ENCODE data around the gene ADSL. TPM values are rescaled to one million over a fixed set of nuclear protein-coding genes. Genes with fewer than 3 reads are reported as not detected.

Gene ADSL
- total RNA-seq, 1 experiment from 2014 or later = 93.8 TPM

GRCh38 chr22:40363059-40363458 is 16.8 kb downstream of the ADSL start:
- H3F3A ChIP-seq (ENCODE audit: low read length, unreplicated experiment) = no peaks in the 10 kb centered on the region
- no peak overlapping the region for H3K4me3 ChIP-seq (ENCODE audit: low read length)
- CTCF ChIA-PET = no interaction called here
- H3K79me2 ChIP-seq (ENCODE audit: low read length) = no peaks in the 10 kb centered on the region
- POLR2A ChIA-PET (ENCODE audit: unreplicated experiment) = no interaction called here
- no peak overlapping the region for H3K27ac ChIP-seq (ENCODE audit: low read length)
- no peaks in the 10 kb centered on the region for H4K20me1 ChIP-seq (ENCODE audit: low read length)
- intact Hi-C loops (cut with micrococcal nuclease) = no loop called here
- BruUV-seq (replicated peaks) = no TSS peak
- no peaks in the 10 kb centered on the region for H3K27me3 ChIP-seq (ENCODE audit: low read length)
- no peaks in the 10 kb centered on the region for H3K4me1 ChIP-seq (ENCODE audit: insufficient read depth, low read length)
- no peak overlapping the region for H3K9ac ChIP-seq (ENCODE audit: low read length)
- TF ChIP-seq EZH2 (IDR thresholded peaks at IDR 0.05; ENCODE audit: low read length, unreplicated experiment) (no peak), EZH2phosphoT487 (IDR thresholded peaks at IDR 0.05; ENCODE audit: borderline replicate concordance, low read length) (no peak), CTCF (conservative IDR thresholded peaks at IDR 0.05; ENCODE audit: low read depth, low read length) (no peak)
- H3K9me2 ChIP-seq (replicated peaks; ENCODE audit: low read length) = no peaks in the 10 kb centered on the region
- peaks cover 56% of the 10 kb centered on the region for H3K36me3 ChIP-seq (ENCODE audit: low read depth, low read length)
- no peak overlapping the region for H3K4me2 ChIP-seq (ENCODE audit: low read length)
- no peaks in the 10 kb centered on the region for H3K9me3 ChIP-seq (ENCODE audit: low read length)
- DNase-seq = no peak
- ATAC-seq = no peak
- H2AFZ ChIP-seq (ENCODE audit: low read length) = no peak overlapping the region

GRCh38 chr22:40364431-40364830 is 18.1 kb downstream of the ADSL start:
- H3F3A ChIP-seq (ENCODE audit: low read length, unreplicated experiment) = no peaks in the 10 kb centered on the region
- no peak overlapping the region for H3K27ac ChIP-seq (ENCODE audit: low read length)
- no peaks in the 10 kb centered on the region for H4K20me1 ChIP-seq (ENCODE audit: low read length)
- no peaks in the 10 kb centered on the region for H3K9me2 ChIP-seq (replicated peaks; ENCODE audit: low read length)
- intact Hi-C loops (cut with micrococcal nuclease) = no loop called here
- ChIA-PET CTCF (no interaction called here), POLR2A (ENCODE audit: unreplicated experiment) (no interaction called here)
- ATAC-seq = no peak
- H3K9ac ChIP-seq (ENCODE audit: low read length) = no peak overlapping the region
- H3K27me3 ChIP-seq (ENCODE audit: low read length) = no peaks in the 10 kb centered on the region
- H2AFZ ChIP-seq (ENCODE audit: low read length) = no peak overlapping the region
- no peaks in the 10 kb centered on the region for H3K9me3 ChIP-seq (ENCODE audit: low read length)
- H3K79me2 ChIP-seq (ENCODE audit: low read length) = no peaks in the 10 kb centered on the region
- no TSS peak for BruUV-seq (replicated peaks)
- H3K4me3 ChIP-seq (ENCODE audit: low read length) = no peak overlapping the region
- TF ChIP-seq EZH2phosphoT487 (IDR thresholded peaks at IDR 0.05; ENCODE audit: borderline replicate concordance, low read length) = no peak
- TF ChIP-seq EZH2 (IDR thresholded peaks at IDR 0.05; ENCODE audit: low read length, unreplicated experiment) = no peak
- no peak for TF ChIP-seq CTCF (conservative IDR thresholded peaks at IDR 0.05; ENCODE audit: low read depth, low read length)
- peaks cover 45% of the 10 kb centered on the region for H3K36me3 ChIP-seq (ENCODE audit: low read depth, low read length)
- no peak overlapping the region for H3K4me2 ChIP-seq (ENCODE audit: low read length)
- no peak for DNase-seq
- H3K4me1 ChIP-seq (ENCODE audit: insufficient read depth, low read length) = no peaks in the 10 kb centered on the region

GRCh38 chr22:40366068-40366467 is 19.8 kb downstream of the ADSL start:
- Histone ChIP-seq H3K4me2 (ENCODE audit: low read length) (no peak overlapping the region), H4K20me1 (ENCODE audit: low read length) (no peaks in the 10 kb centered on the region), H3F3A (ENCODE audit: low read length, unreplicated experiment) (no peaks in the 10 kb centered on the region), H3K79me2 (ENCODE audit: low read length) (peaks cover 3% of the 10 kb centered on the region), H3K9me2 (replicated peaks; ENCODE audit: low read length) (no peaks in the 10 kb centered on the region), H3K4me3 (ENCODE audit: low read length) (no peak overlapping the region), H3K27ac (ENCODE audit: low read length) (no peak overlapping the region), H3K9me3 (ENCODE audit: low read length) (no peaks in the 10 kb centered on the region), H3K27me3 (ENCODE audit: low read length) (no peaks in the 10 kb centered on the region), H3K36me3 (ENCODE audit: low read depth, low read length) (peaks cover 32% of the 10 kb centered on the region; the same call in 1 of the 2 replicates), H3K9ac (ENCODE audit: low read length) (no peak overlapping the region), H3K4me1 (ENCODE audit: insufficient read depth, low read length) (no peaks in the 10 kb centered on the region), H2AFZ (ENCODE audit: low read length) (no peak overlapping the region)
- DNase-seq (no peak), ATAC-seq (no peak)
- intact Hi-C loops (cut with micrococcal nuclease) = no loop called here
- ChIA-PET CTCF (no interaction called here), POLR2A (ENCODE audit: unreplicated experiment) (no interaction called here)
- BruUV-seq (replicated peaks) = no TSS peak
- TF ChIP-seq EZH2phosphoT487 (IDR thresholded peaks at IDR 0.05; ENCODE audit: borderline replicate concordance, low read length) (no peak), CTCF (conservative IDR thresholded peaks at IDR 0.05; ENCODE audit: low read depth, low read length) (no peak), EZH2 (IDR thresholded peaks at IDR 0.05; ENCODE audit: low read length, unreplicated experiment) (no peak)
